Spleen (tissue), 7 donors: Measurements from ENCODE around the gene HOMER3.

Source experiments
- POLR2A ChIP-seq, 3 donors: fragments of 450-650 bp; IDR thresholded peaks; one replicate each; pipeline ENCODE4 v1.5.1; 2017; ENCODE audit warnings: antibody characterized with exemption in 3 of 3, mild to moderate bottlenecking in 1 of 3
- POLR2AphosphoS5 ChIP-seq, 3 donors: sonication (generic); formaldehyde crosslinking; IDR thresholded peaks; one replicate each; pipeline ENCODE4 v1.5.1; 2017; ENCODE audit warnings: antibody characterized with exemption in 3 of 3
- TF ChIP-seq, protein P1 (sequence below), 11 experiments: fragments of 200-600 bp in 7 of 11; fragments of 450-650 bp in 4 of 11; sonication (generic) in 4 of 11; IDR thresholded peaks in 8 of 11; conservative IDR thresholded peaks in 3 of 11; 1 replicate in 7 of 11; 2 replicates in 4 of 11; pipeline versions ENCODE4 v1.4.0 to v1.8.0; 2016 to 2021; ENCODE audit warnings: antibody characterized with exemption in 11 of 11, inconsistent platforms in 4 of 11, mild to moderate bottlenecking in 1 of 11
- donor health status: DM: no; HTN: no; CAD: no; lungs with moderate emphysema.
- donor health status: DM: no; HTN: no; CAD: no.
- donor health status: DM: no; HTN: no; CAD: no.

DNA sequence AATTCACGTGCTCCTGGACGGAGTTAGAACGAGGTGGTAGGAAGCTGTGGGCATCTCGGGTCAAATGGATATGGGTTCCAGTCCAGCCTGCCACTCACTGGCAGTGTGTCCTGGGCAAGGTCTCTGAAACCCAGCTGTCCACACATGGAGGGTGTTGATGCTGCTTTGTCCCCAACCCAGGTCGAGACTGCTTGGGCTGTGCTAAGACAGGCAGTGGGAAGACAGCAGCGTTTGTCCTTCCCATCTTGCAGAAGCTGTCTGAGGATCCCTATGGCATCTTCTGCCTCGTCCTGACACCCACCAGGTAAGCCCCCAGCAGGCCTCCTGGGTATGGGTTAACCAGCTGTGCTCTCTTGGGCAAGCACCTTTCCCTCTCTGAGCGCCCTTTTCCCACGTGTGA, 20.6 kb downstream of the HOMER3 start:
- TF ChIP-seq, protein P1, sequence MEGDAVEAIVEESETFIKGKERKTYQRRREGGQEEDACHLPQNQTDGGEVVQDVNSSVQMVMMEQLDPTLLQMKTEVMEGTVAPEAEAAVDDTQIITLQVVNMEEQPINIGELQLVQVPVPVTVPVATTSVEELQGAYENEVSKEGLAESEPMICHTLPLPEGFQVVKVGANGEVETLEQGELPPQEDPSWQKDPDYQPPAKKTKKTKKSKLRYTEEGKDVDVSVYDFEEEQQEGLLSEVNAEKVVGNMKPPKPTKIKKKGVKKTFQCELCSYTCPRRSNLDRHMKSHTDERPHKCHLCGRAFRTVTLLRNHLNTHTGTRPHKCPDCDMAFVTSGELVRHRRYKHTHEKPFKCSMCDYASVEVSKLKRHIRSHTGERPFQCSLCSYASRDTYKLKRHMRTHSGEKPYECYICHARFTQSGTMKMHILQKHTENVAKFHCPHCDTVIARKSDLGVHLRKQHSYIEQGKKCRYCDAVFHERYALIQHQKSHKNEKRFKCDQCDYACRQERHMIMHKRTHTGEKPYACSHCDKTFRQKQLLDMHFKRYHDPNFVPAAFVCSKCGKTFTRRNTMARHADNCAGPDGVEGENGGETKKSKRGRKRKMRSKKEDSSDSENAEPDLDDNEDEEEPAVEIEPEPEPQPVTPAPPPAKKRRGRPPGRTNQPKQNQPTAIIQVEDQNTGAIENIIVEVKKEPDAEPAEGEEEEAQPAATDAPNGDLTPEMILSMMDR (IDR thresholded peaks at IDR 0.05 in 8 of 11, conservative IDR thresholded peaks at IDR 0.05 in 3 of 11): no peak
- no peak for TF ChIP-seq POLR2A (IDR thresholded peaks at IDR 0.05)
- TF ChIP-seq POLR2AphosphoS5 (IDR thresholded peaks at IDR 0.05): no peak
